ENCODE results near the gene NOM1.
"Not testable (repeated sequence)": the region's sequence is repeated elsewhere in the genome, so short reads cannot be mapped to it uniquely, and the experiment has no call there.

The NOM1 gene

DNA sequence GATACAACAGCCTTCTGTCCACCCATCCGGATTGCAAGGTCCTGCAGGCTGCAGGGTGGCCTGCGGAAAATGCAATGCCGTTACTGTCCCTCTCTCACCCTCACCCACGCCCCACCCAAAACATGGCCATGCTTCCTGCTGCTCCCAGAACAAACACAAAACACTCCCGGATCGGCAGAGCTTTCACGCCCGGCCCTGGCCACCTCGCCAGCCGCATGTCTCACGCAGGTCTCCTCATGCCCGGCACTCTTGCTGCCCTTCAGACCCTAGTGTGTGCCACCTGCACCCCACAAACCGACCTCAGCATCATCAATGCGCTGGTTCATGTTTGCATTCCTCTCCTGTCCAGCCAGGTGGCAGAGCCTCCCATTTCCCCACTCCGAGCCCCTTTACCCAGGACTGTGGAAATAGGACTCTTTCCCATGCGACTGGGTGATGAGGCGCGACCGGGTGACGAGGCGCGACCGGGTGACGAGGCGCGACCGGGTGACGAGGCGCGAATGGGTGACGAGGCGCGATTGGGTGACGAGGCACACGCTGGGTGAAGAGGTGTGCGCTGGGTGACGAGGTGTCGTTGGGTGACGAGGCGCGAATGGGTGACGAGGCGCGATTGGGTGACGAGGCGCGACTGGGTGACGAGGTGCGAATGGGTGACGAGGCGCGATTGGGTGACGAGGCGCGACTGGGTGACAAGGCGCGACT, 8.9 kb upstream of the NOM1 start:
- no peak for DNase-seq (ENCODE audit: low read depth)

GRCh38 chr7:156941393-156942182, 7.9 kb upstream of the NOM1 start:
- DNase-seq (ENCODE audit: low read depth), result no peak

DNA sequence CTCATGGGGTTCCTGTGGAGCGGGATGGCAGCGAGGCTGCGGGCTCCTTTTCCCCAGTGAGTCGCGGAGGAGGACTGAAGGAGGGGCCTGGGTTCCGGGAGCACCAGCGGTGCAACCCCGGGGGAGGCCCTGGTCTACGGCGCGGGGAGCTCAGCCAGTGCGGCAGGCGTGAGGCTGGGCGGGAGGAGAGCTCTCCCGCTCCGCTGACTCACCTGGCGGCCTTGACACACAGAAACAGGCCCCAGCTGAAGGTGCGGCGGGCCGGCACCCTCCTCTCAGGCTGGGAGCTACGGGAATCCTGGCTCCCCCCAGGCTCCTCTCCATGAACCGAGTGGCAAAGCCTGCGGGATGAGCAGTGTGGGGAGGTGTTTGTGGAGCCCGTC, 6.8 kb upstream of the NOM1 start:
- no peak for DNase-seq (ENCODE audit: low read depth)

DNA sequence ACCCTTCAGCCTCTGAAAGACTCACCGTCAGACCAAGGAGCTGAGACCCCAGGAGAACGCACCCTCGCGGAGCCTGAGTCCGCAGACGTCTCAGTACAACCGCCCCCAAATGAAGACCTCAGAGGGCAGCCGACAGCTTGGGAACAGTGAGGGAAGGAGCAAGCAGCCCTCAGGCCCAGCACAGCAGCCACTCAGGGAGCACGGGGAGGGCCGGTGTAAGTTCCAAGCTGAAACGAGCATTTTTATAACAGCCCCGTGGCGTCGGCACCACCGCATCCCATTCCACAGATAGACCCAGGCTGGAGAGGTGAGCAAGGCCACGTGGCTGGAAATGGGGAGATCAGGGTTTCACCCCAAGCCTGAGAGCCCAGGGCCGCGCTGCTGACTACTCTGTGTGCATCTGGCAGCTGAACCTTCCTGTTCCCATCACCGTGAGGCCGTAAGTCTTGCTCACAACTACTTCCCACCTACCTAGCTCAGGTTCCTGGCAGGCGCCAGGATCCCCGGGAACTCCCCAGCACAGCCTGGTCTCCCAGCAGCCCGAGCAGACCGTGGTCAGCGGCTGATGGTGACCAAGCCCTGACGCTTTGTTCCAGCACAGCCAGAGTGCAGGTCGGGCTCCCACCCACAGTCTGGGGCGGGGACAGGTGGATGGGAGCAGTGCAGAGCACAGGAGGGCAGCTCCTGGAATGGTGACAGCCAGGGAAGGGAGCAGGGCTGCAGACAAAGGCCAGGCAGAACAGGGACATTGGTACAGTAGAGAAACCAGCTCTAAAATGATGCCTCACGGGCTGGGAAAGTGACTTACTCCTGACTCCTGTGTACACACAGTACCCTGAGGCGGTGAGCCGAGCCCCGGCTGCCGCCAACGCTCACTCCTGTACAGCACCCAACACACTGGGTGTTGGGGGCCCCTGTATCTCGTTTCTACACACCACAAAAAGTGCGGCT, 6.1 kb upstream of the NOM1 start:
- no peak for DNase-seq (ENCODE audit: low read depth)

DNA sequence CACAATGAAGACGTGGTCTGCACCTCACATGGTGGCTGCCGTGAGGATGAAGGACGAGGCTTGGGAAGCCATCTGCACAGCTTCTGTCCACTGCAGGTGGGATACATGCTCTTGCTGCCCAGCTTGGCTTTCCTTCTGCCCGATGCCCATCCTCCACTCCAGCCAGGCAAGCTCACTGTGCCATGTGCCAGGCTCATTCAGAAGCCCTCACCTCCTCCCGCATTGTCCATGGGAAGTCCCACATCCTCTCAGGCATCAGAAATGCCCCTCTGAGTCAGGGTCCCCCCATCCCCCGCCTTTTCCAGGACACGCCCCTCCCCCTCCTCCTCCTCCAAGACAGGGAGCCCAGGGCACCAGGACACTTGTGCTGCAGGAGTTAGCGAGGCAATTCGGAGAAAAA, 4.6 kb upstream of the NOM1 start:
- DNase-seq (ENCODE audit: low read depth), result no peak

- DNase-seq (ENCODE audit: low read depth), result no peak
Observed at GRCh38 chr7:156947120-156947843, 2.2 kb upstream of the NOM1 start.

GRCh38 chr7:156948361-156948760, 1.2 kb upstream of the NOM1 start:
- DNase-seq (ENCODE audit: low read depth), result no peak

GRCh38 chr7:156950381-156950858, 908 bp downstream of the NOM1 start:
- no peak for DNase-seq (ENCODE audit: low read depth)

DNA sequence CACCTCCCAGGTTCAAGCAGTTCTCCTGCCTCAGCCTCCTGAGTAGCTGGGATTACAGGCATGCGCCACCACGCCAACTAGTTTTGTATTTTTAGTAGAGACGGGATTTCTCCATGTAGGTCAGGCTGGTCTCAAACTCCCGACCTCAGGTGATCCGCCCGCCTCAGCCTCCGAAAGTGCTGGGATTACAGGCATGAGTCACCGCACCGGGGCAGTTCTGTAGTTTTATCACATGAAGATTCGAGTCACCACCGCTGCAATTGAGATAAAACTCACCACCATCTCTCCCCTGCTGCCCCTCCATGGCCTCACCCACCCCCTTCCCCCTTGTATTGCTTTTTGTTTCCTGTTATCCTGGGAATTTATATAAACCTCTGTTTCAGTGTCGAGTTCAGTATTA, 3.7 kb downstream of the NOM1 start:
- not testable (repeated sequence) for DNase-seq (ENCODE audit: low read depth)

- no peak for DNase-seq (ENCODE audit: low read depth)
Observed at GRCh38 chr7:156954941-156955340, 5.4 kb downstream of the NOM1 start.

DNA sequence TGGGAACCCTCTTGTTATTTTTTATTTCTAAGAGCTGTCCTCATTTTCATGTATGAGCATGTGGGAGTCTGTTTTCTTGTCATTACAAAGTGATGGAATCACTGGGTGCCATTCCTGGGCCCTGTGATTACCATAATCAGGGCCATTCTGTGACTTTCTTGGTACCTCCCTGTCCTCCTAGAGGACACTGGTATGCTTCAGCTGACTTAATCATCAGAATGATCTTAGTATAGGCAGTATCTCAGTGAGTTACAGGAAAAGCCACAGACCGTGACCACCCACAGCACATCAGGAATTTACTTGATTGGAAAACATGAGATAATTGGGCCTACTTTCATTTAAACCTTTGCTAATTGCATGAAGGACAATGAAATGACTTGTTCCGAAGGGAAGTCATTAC, 7.2 kb downstream of the NOM1 start:
- no peak for DNase-seq (ENCODE audit: low read depth)

DNA sequence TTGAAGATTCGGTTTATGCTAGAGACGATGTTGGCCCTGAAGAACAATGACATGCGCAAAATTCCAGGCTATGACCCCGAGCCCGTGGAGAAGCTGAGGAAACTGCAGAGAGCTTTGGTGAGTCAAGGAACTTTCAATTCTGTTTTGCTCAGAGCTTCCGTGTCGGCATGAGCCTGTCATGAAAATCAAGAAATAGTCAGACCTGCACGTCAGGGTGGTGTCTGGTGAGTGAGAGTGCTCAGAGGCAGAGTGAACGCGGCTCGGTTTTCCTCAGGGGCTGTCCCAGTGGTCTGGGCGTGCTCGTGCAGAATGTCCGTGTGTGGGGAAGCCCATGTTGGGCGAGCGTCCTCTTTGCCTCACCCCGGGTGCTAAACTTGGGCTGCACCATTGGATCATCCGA, 12.6 kb downstream of the NOM1 start:
- DNase-seq (ENCODE audit: low read depth), result no peak

- DNase-seq (ENCODE audit: low read depth), result no peak
Observed at GRCh38 chr7:156962897-156963296, 13.4 kb downstream of the NOM1 start.

GRCh38 chr7:156963472-156963871, 14.0 kb downstream of the NOM1 start:
- DNase-seq (ENCODE audit: low read depth), result no peak

- DNase-seq (ENCODE audit: low read depth), result no peak
Observed at GRCh38 chr7:156964971-156965370, 15.5 kb downstream of the NOM1 start.

GRCh38 chr7:156966387-156966786, 16.9 kb downstream of the NOM1 start:
- no peak for DNase-seq (ENCODE audit: low read depth)

GRCh38 chr7:156968183-156968582, 18.7 kb downstream of the NOM1 start:
- DNase-seq (ENCODE audit: low read depth), result no peak

- DNase-seq (ENCODE audit: low read depth), result no peak
Observed at GRCh38 chr7:156969972-156970420, 20.5 kb downstream of the NOM1 start.

DNA sequence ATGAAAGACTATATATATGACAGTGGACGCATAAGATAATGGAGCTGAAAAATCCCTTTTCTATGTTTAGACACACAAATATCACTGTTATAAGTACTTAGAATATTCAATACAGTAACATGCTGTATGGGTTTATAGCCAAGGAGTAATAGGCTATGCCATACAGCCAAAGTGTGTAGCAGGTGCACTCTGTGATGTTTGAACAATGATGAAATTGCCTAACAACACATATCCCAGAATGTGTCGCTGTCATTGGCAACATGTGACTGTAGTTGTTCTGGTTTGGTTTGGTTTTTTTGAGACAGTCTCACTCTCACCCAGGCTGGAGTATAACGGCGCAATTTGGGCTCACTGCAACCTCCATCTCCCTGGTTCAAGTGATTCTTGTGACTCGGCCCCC, 26.1 kb downstream of the NOM1 start:
- DNase-seq (ENCODE audit: low read depth), result no peak

DNA sequence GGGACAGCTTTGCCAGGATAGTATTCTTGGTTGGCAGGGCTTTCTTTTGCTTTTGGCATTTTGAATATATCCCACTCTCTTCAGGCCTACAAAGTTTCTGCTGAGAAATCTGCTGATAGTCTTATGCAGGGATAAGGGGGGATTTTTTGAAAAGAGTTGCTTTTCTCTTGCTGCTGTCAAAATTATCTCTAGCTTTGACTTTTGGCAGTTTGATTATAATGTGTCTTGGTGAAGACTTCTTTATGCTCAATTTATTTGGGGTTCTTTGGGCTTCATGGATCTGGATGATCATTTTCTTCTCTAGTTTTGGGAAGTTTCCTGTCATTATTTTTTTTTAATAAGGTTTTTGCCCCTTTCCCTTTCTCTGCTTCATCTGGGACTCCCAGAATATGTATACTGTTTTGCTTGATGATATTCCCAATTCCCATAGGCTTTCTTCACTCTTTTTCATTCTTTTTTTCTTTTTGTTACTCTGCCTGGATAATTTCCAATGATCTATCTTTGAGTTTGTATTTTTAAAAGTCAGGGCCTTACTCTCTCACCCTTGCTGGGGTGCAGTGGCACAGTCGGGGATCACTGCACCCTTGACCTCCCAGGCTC, 29.6 kb downstream of the NOM1 start:
- no peak for DNase-seq (ENCODE audit: low read depth)

- DNase-seq (ENCODE audit: low read depth), result no peak
Observed at GRCh38 chr7:156979711-156980110, 30.2 kb downstream of the NOM1 start.
